Measurements from ENCODE around the gene ATP2A2.

DNA sequence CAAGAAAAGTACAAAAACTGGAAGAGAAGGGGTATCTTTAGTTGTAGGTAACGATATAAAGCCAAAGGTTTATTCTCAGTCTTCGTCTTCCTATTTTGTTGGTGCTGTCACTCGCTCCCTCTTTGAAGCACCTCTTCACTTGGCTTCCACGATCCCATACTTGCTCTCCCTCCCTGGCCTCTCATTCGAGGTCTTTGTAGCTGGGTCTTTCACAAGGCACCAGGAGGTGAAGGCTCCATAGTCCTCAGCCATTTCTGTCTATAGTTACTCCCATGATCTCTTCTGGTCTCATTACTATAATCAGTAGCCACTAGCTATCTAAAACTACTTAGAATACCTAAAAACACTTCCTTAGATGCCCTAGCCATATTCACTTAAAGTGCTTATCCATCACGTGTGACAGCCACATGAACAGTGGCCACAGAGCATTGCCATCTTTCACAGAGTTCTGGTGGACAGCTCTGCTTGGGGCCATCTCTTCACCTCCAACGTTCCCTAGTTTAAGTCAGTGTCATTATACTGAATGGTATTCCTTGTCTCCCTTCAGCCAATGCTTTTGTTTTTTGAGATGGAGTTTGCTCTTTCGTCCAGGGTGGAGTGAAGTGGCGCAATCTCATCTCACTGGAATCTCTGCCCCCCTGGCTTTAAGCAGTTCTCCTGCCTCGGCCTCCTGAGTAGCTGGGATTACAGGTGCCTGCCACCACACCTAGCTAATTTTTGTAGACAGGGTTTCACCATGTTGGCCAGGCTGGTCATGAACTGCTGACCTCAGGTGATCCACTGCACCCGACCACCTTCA, 57.1 kb downstream of the ATP2A2 start:
- TF ChIP-seq CTCF (IDR thresholded peaks at IDR 0.05) (no peak), ZFX (IDR thresholded peaks at IDR 0.05; ENCODE audit: borderline replicate concordance) (no peak)
